Ovary (tissue), 9 donors: ENCODE results near the gene ITPR2. TPM values are rescaled to one million over a fixed set of nuclear protein-coding genes. Genes with fewer than 3 reads are reported as not detected.

Source experiments
- DNase-seq, 5 donors: peaks; one replicate each; pipeline ENCODE4 v3.0.0-alpha.2; 2019 to 2020
- H3K27ac ChIP-seq, 2 donors: fragments of 200-600 bp; one replicate each; pipeline versions ENCODE4 v1.5.1 to v1.8.0; 2019 to 2022
- H3K27me3 ChIP-seq: fragments of 200-600 bp; one replicate; pipeline ENCODE4 v1.8.0; 2022
- H3K36me3 ChIP-seq: fragments of 200-600 bp; sonication (generic); one replicate; pipeline ENCODE4 v1.5.1; 2019
- H3K4me1 ChIP-seq: one replicate; pipeline ENCODE4 v1.8.1; 2013; ENCODE audit warnings: mild to moderate bottlenecking, moderate library complexity; ENCODE audit not compliant: insufficient read depth
- H3K4me3 ChIP-seq: fragments of 200-600 bp; sonication (generic); one replicate; pipeline ENCODE4 v1.5.1; 2017
- H3K9me3 ChIP-seq, 2 donors: fragments of 200-600 bp in 1 of 2; sonication (generic) in 1 of 2; one replicate each; pipeline versions ENCODE4 v1.5.1 to v1.8.1; 2013 to 2019; ENCODE audit warnings: mild to moderate bottlenecking in 1 of 2, moderate library complexity in 1 of 2
- CTCF ChIP-seq, 3 donors: fragments of 450-650 bp in 2 of 3; fragments of 200-600 bp in 1 of 3; IDR thresholded peaks; one replicate each; pipeline versions ENCODE4 v1.5.1 to v1.8.0; 2016 to 2022; ENCODE audit warnings: antibody characterized with exemption in 3 of 3, mild to moderate bottlenecking in 1 of 3
- EP300 ChIP-seq: sonication (generic); formaldehyde crosslinking; IDR thresholded peaks from one replicate; pipeline ENCODE4 v1.6.1; 2017; ENCODE audit warnings: antibody characterized with exemption
- POLR2A ChIP-seq: fragments of 450-650 bp; IDR thresholded peaks from one replicate; pipeline ENCODE4 v1.6.1; 2017; ENCODE audit warnings: antibody characterized with exemption, mild to moderate bottlenecking, moderate library complexity
- WGBS, 3 donors: extraction: QIAGEN DNeasy Blood & Tissue Kit in 1 of 3; methylation state at CpG; one replicate each; pipeline versions ENCODE4 v1.1.5 to v1.1.7; 2013 to 2017; 5-methylcytosine and 5-hydroxymethylcytosine counted together
- intact Hi-C, 4 donors: fragments of 100-400 bp; cut with DNase I; formaldehyde crosslinking; loops; one replicate each; pipeline versions ENCODE4 v1.11.0 to v1.15.1; 2022 to 2023
- polyA plus RNA-seq, 2 donors: library from polyadenylated mRNA; stranded (reverse); fragments of 200-250 nt in 1 of 2; fragments of 350-450 nt in 1 of 2; fragmentation: Illumina TruSeq in 1 of 2; extraction: RNeasy Lipid Tissue Mini Kit (QIAGEN cat#74804) in 1 of 2; gene quantifications; one replicate each; pipeline ENCODE4 v1.2.3, GENCODE V29; 2013 to 2014
- total RNA-seq, 7 donors: library from RNA; depleted of rRNA in 2 of 7; stranded (reverse); fragments of >200 nt in 2 of 7; fragmentation: NEBNext Ultra II Directional in 3 of 7; extraction: Animal tissue kit (Norgen Biotek cat#: 25700) in 3 of 7; gene quantifications; one replicate each; pipeline versions ENCODE4 v1.1.0 to v1.2.4, GENCODE V29; 2016 to 2023
- donor health status: DM: no; HTN: no; CAD: no; lungs with moderate emphysema.
- donor health status: DM: no; HTN: no; CAD: no.
- donor health status: Bipolar disorder and iron deficiency.
- donor health status: DM: yes; HTN: yes; CAD: no.
- donor health status: DM: no; HTN: no; CAD: no.
- donor health status: DM: yes; HTN: yes; CAD: no.

Gene ITPR2
- total and polyA plus RNA-seq, 9 donors, result 5.9 to 51.1 (median 32.9) TPM

GRCh38 chr12:26563552-26563951, 269.4 kb downstream of the ITPR2 start:
- no peaks in the 10 kb centered on the region for H3K4me1 ChIP-seq
- no peaks in the 10 kb centered on the region for H3K27me3 ChIP-seq
- no peak for TF ChIP-seq CTCF (IDR thresholded peaks at IDR 0.05)
- no peak for TF ChIP-seq EP300
- no peak for TF ChIP-seq POLR2A
- H3K36me3 ChIP-seq, result no peaks in the 10 kb centered on the region
- 95 to 98% (median 96%) methylated on average over 4 of the region's 4 CpGs for WGBS, 3 donors
- H3K27ac ChIP-seq, result no peak overlapping the region
- DNase-seq, result no peak
- no peaks in the 10 kb centered on the region for H3K9me3 ChIP-seq
- intact Hi-C loops, result no loop called here
- H3K4me3 ChIP-seq, result no peak overlapping the region

- Histone ChIP-seq H3K36me3 (no peaks in the 10 kb centered on the region), H3K9me3 (no peaks in the 10 kb centered on the region), H3K27ac (no peak overlapping the region), H3K4me3 (no peak overlapping the region), H3K27me3 (no peaks in the 10 kb centered on the region), H3K4me1 (no peaks in the 10 kb centered on the region)
- no peak for TF ChIP-seq EP300
- no peak for TF ChIP-seq CTCF (IDR thresholded peaks at IDR 0.05)
- no peak for TF ChIP-seq POLR2A
- intact Hi-C loops, result no loop called here
- DNase-seq, result no peak
- 98 to 99% (median 98%) methylated on average over 4 of the region's 4 CpGs for WGBS, 3 donors
Observed at GRCh38 chr12:26557326-26557725, 275.7 kb downstream of the ITPR2 start.

GRCh38 chr12:26556916-26557315, 276.1 kb downstream of the ITPR2 start:
- H3K4me3 ChIP-seq, result no peak overlapping the region
- H3K27me3 ChIP-seq, result no peaks in the 10 kb centered on the region
- no peaks in the 10 kb centered on the region for H3K9me3 ChIP-seq
- no peaks in the 10 kb centered on the region for H3K4me1 ChIP-seq
- DNase-seq, result no peak
- TF ChIP-seq POLR2A (no peak), EP300 (no peak), CTCF (IDR thresholded peaks at IDR 0.05) (no peak)
- no peaks in the 10 kb centered on the region for H3K36me3 ChIP-seq
- WGBS, 3 donors, result 95 to 100% (median 98%) methylated on average over 4 of the region's 4 CpGs
- no peak overlapping the region for H3K27ac ChIP-seq
- intact Hi-C loops, result no loop called here

GRCh38 chr12:26555139-26555538, 277.9 kb downstream of the ITPR2 start:
- H3K27ac ChIP-seq, result no peak overlapping the region
- WGBS, 3 donors, result 88 to 93% (median 92%) methylated on average over 4 of the region's 4 CpGs

More at GRCh38 chr12:26555139-26555538, 277.9 kb downstream of the ITPR2 start:
- intact Hi-C loops, result no loop called here
- TF ChIP-seq EP300 (no peak), POLR2A (no peak), CTCF (IDR thresholded peaks at IDR 0.05) (no peak)
- H3K9me3 ChIP-seq, result no peaks in the 10 kb centered on the region
- H3K36me3 ChIP-seq, result no peaks in the 10 kb centered on the region
- H3K4me3 ChIP-seq, result no peak overlapping the region
- no peaks in the 10 kb centered on the region for H3K27me3 ChIP-seq
- DNase-seq, result no peak
- H3K4me1 ChIP-seq, result no peaks in the 10 kb centered on the region
